Neural cell (in vitro differentiated cells): ENCODE results near the gene ATF6. TPM values are rescaled to one million over a fixed set of nuclear protein-coding genes. Genes with fewer than 3 reads are reported as not detected.

Source experiments
- H2AFZ ChIP-seq: fragments of 200-600, 300-800 bp; sonication (generic), shearing (Covaris generic); 2 replicates; pipeline ENCODE4 v1.6.0; 2014; ENCODE audit warnings: low read depth, mild to moderate bottlenecking, antibody characterized with exemption, low read length, moderate library complexity
- H3F3A ChIP-seq: fragments of 200-600 bp; shearing (Covaris generic); 2 replicates; pipeline ENCODE4 v1.6.1; 2016; ENCODE audit warnings: mild to moderate bottlenecking, moderate library complexity, mixed read lengths, antibody characterized with exemption, low read length; ENCODE audit not compliant: insufficient read depth, poor library complexity, severe bottlenecking
- H3K27ac ChIP-seq: fragments of 200-600, 300-800 bp; sonication (generic), shearing (Covaris generic); 2 replicates; pipeline ENCODE4 v1.5.1; 2014; ENCODE audit warnings: mild to moderate bottlenecking, low read length, moderate library complexity
- H3K27me3 ChIP-seq: fragments of 300-800, 200-600 bp; sonication (generic), shearing (Covaris generic); 2 replicates; pipeline ENCODE4 v1.6.0; 2014; ENCODE audit warnings: mild to moderate bottlenecking, low read depth, low read length, moderate library complexity; ENCODE audit not compliant: insufficient read depth
- H3K36me3 ChIP-seq: fragments of 300-800, 200-600 bp; sonication (generic), shearing (Covaris generic); 2 replicates; pipeline ENCODE4 v1.5.1; 2014; ENCODE audit warnings: mild to moderate bottlenecking, antibody characterized with exemption, low read length, moderate library complexity; ENCODE audit not compliant: insufficient read depth
- H3K4me2 ChIP-seq: fragments of 300-800, 200-600 bp; sonication (generic), shearing (Covaris generic); 2 replicates; pipeline ENCODE4 v1.6.0; 2014; ENCODE audit warnings: mild to moderate bottlenecking, low read length
- H3K4me3 ChIP-seq: fragments of 300-800, 200-600 bp; sonication (generic), shearing (Covaris generic); 2 replicates; pipeline ENCODE4 v1.5.1; 2014; ENCODE audit warnings: mild to moderate bottlenecking, low read length, moderate library complexity
- H3K79me2 ChIP-seq: fragments of 200-600 bp; shearing (Covaris generic); replicated peaks from 2 replicates; pipeline ENCODE4 v1.6.0; 2014; ENCODE audit warnings: mild to moderate bottlenecking, low read length, moderate library complexity; ENCODE audit not compliant: insufficient read depth
- H3K9ac ChIP-seq: fragments of 300-800, 200-600 bp; sonication (generic), shearing (Covaris generic); 2 replicates; pipeline ENCODE4 v1.6.1; 2016; ENCODE audit warnings: mild to moderate bottlenecking, low read length, mixed read lengths
- H3K9me2 ChIP-seq: fragments of 200-600 bp; shearing (Covaris generic); 2 replicates; pipeline ENCODE4 v1.6.1; 2016; ENCODE audit warnings: mild to moderate bottlenecking, low read length, mixed read lengths; ENCODE audit not compliant: insufficient read depth
- H3K9me3 ChIP-seq: fragments of 200-600, 300-800 bp; sonication (generic), shearing (Covaris generic); 2 replicates; pipeline ENCODE4 v1.6.1; 2016; ENCODE audit warnings: mild to moderate bottlenecking, mixed run types, low read length, moderate library complexity, mixed read lengths
- H4K20me1 ChIP-seq: fragments of 200-600 bp; shearing (Covaris generic); 2 replicates; pipeline ENCODE4 v1.6.1; 2016; ENCODE audit warnings: mild to moderate bottlenecking, mixed run types; ENCODE audit not compliant: insufficient read depth
- EP300 ChIP-seq: fragments of 450-650 bp; conservative IDR thresholded peaks from 2 replicates; pipeline ENCODE4 v1.6.1; 2014; ENCODE audit warnings: antibody characterized with exemption, mild to moderate bottlenecking, moderate library complexity; ENCODE audit not compliant: poor library complexity, severe bottlenecking
- EZH2 ChIP-seq: fragments of 200-600, 300-800 bp; shearing (Covaris generic), sonication (generic); IDR thresholded peaks from 2 replicates; pipeline ENCODE4 v1.6.1; 2014; ENCODE audit warnings: antibody characterized with exemption, low read length, borderline replicate concordance, mild to moderate bottlenecking; ENCODE audit not compliant: insufficient read depth, poor library complexity, severe bottlenecking
- MXI1 ChIP-seq: fragments of 450-650 bp; conservative IDR thresholded peaks from 2 replicates; pipeline ENCODE4 v1.6.1; 2014; ENCODE audit warnings: antibody characterized with exemption, mild to moderate bottlenecking; ENCODE audit not compliant: poor library complexity, severe bottlenecking
- POLR2AphosphoS5 ChIP-seq: IDR thresholded peaks from 2 replicates; pipeline ENCODE4 v1.6.1; 2012
- RAD21 ChIP-seq: fragments of 450-650 bp; conservative IDR thresholded peaks from 2 replicates; pipeline ENCODE4 v1.6.1; 2014; ENCODE audit warnings: antibody characterized with exemption, mild to moderate bottlenecking, moderate library complexity
- SMC3 ChIP-seq: fragments of 450-650 bp; conservative IDR thresholded peaks from 2 replicates; pipeline ENCODE4 v1.6.1; 2014; ENCODE audit warnings: antibody characterized with exemption, mild to moderate bottlenecking, moderate library complexity; ENCODE audit not compliant: poor library complexity
- TAF1 ChIP-seq: IDR thresholded peaks from 2 replicates; pipeline ENCODE4 v1.6.1; 2012; ENCODE audit warnings: low read depth
- polyA plus RNA-seq: library from polyadenylated mRNA; depleted of rRNA; stranded (reverse); fragments of >200 nt; gene quantifications from 2 replicates; pipeline ENCODE4 v1.2.3, GENCODE V29; 2014
- TF ChIP-seq, protein P1 (sequence below): IDR thresholded peaks from 2 replicates; pipeline ENCODE4 v1.6.1; 2012; ENCODE audit warnings: borderline replicate concordance
- TF ChIP-seq, protein P2 (sequence below): fragments of 450-650 bp; IDR thresholded peaks from 2 replicates; pipeline ENCODE4 v1.5.1; 2014; ENCODE audit warnings: antibody characterized with exemption, mild to moderate bottlenecking, moderate library complexity; ENCODE audit not compliant: poor library complexity, severe bottlenecking

The ATF6 gene
- polyA plus RNA-seq, 1 donor from 2014 or later, result 16.6 TPM

DNA sequence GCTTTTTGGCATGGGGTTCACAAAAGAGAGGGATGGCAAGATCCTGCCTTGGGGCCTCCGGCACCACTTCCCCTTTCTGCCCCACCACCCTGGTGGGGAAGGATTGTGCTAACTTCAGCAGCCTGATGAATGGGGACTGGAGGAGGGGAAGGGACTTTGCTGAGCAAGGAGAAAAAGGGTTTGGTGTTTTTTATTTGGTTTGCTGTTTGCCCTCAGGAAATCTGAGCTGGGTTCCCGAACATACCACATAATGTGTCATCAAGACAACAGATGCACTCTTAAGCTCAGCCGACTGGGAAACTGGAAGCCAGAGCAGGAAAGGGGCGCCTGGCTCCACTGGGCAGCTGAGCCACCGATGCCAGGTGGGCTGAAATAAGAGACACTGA lies 237.7 kb downstream of the ATF6 start:
- Histone ChIP-seq H3K9me2 (no peaks in the 10 kb centered on the region), H3K4me3 (no peak overlapping the region), H2AFZ (no peak overlapping the region), H3K79me2 (no peaks in the 10 kb centered on the region), H3K9ac (no peak overlapping the region), H4K20me1 (no peaks in the 10 kb centered on the region), H3K9me3 (no peaks in the 10 kb centered on the region), H3F3A (no peaks in the 10 kb centered on the region), H3K4me2 (no peak overlapping the region), H3K36me3 (no peaks in the 10 kb centered on the region), H3K27ac (no peak overlapping the region), H3K27me3 (no peaks in the 10 kb centered on the region)
- TF ChIP-seq MXI1, result no peak
- no peak for TF ChIP-seq EZH2
- no peak for TF ChIP-seq TAF1
- no peak for TF ChIP-seq POLR2AphosphoS5
- no peak for TF ChIP-seq RAD21
- TF ChIP-seq, protein P1, sequence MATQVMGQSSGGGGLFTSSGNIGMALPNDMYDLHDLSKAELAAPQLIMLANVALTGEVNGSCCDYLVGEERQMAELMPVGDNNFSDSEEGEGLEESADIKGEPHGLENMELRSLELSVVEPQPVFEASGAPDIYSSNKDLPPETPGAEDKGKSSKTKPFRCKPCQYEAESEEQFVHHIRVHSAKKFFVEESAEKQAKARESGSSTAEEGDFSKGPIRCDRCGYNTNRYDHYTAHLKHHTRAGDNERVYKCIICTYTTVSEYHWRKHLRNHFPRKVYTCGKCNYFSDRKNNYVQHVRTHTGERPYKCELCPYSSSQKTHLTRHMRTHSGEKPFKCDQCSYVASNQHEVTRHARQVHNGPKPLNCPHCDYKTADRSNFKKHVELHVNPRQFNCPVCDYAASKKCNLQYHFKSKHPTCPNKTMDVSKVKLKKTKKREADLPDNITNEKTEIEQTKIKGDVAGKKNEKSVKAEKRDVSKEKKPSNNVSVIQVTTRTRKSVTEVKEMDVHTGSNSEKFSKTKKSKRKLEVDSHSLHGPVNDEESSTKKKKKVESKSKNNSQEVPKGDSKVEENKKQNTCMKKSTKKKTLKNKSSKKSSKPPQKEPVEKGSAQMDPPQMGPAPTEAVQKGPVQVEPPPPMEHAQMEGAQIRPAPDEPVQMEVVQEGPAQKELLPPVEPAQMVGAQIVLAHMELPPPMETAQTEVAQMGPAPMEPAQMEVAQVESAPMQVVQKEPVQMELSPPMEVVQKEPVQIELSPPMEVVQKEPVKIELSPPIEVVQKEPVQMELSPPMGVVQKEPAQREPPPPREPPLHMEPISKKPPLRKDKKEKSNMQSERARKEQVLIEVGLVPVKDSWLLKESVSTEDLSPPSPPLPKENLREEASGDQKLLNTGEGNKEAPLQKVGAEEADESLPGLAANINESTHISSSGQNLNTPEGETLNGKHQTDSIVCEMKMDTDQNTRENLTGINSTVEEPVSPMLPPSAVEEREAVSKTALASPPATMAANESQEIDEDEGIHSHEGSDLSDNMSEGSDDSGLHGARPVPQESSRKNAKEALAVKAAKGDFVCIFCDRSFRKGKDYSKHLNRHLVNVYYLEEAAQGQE, result no peak
- no peak for TF ChIP-seq EP300
- TF ChIP-seq, protein P2, sequence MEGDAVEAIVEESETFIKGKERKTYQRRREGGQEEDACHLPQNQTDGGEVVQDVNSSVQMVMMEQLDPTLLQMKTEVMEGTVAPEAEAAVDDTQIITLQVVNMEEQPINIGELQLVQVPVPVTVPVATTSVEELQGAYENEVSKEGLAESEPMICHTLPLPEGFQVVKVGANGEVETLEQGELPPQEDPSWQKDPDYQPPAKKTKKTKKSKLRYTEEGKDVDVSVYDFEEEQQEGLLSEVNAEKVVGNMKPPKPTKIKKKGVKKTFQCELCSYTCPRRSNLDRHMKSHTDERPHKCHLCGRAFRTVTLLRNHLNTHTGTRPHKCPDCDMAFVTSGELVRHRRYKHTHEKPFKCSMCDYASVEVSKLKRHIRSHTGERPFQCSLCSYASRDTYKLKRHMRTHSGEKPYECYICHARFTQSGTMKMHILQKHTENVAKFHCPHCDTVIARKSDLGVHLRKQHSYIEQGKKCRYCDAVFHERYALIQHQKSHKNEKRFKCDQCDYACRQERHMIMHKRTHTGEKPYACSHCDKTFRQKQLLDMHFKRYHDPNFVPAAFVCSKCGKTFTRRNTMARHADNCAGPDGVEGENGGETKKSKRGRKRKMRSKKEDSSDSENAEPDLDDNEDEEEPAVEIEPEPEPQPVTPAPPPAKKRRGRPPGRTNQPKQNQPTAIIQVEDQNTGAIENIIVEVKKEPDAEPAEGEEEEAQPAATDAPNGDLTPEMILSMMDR, result no peak
- no peak for TF ChIP-seq SMC3

DNA sequence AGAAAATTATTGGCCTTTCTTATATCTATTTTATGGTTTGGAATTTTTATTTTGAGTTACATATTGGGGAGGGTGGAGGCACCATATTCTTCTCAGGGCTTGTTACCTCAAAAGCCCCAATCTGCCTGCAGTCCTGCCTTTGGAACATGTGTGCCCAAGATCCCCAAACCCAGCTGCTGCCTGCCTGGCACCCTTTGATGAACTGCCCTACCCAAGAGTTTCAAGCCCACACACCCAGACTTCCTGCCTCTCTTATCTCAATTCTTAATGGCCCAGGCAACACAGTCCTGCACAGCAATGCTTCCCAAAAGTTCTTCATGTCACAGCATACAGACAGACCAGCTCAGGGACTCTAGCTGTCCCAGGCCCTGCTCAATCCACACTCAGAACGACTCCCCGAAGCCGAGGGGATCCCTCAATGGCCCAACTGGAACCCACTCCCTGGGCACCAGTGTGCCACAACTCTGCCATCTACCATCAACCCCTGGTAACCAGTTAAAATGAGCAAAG lies 238.4 kb downstream of the ATF6 start:
- TF ChIP-seq MXI1 (no peak), EP300 (no peak), POLR2AphosphoS5 (no peak), EZH2 (no peak), TAF1 (no peak), RAD21 (no peak), SMC3 (no peak)
- TF ChIP-seq, protein P2, result no peak
- Histone ChIP-seq H3F3A (no peaks in the 10 kb centered on the region), H3K36me3 (no peaks in the 10 kb centered on the region), H3K9ac (no peak overlapping the region), H3K27me3 (no peaks in the 10 kb centered on the region), H2AFZ (no peak overlapping the region), H3K79me2 (no peaks in the 10 kb centered on the region), H3K4me2 (no peak overlapping the region), H3K27ac (no peak overlapping the region), H3K9me2 (no peaks in the 10 kb centered on the region), H3K4me3 (no peak overlapping the region), H4K20me1 (no peaks in the 10 kb centered on the region), H3K9me3 (no peaks in the 10 kb centered on the region)
